ENCODE measurements around the gene HSD17B3. TPM values are rescaled to one million over a fixed set of nuclear protein-coding genes. Genes with fewer than 3 reads are reported as not detected.
"Not testable (repeated sequence)": the region's sequence is repeated elsewhere in the genome, so short reads cannot be mapped to it uniquely, and the experiment has no call there.

Gene HSD17B3
- not detected for total RNA-seq

DNA sequence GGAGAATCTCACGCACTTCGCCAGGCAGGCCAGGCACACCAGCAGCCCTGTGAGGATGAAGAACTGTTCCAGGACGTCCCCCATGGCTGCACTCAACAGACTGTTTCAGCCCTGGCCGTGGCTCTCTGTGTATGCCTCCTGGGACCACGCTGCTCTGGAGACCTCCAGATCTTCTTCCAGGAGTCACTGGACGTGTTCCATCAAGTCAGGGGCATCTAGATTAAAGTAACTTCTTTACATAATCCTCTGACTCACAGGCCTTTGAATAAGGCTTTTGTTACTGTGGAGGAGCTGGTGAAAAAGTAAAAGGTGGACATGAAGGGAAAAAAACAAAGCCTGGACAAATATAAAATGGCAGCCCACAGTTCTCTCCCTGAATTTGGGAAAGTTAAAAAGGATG lies at the start of gene HSD17B3:
Gene HSD17B3, minus strand, starts transcription at position 156 of the 400 bp plus-strand sequence. Its CDS starts 72 bp downstream, at position 84.
- DNase-seq (ENCODE audit: low spot score in 2 of 2) (no peak), FAIRE-seq (no peak)

- peak in 1 of 2 donors; percentile 17 for DNase-seq (ENCODE audit: low spot score in 2 of 2)
Measured at GRCh38 chr9:96350866-96351265, 48.9 kb upstream of the HSD17B3 start.

GRCh38 chr9:96348261-96348660 lies 46.3 kb upstream of the HSD17B3 start:
- DNase-seq (ENCODE audit: low spot score in 2 of 2) (no peak), FAIRE-seq (no peak)

More at GRCh38 chr9:96350866-96351265, 48.9 kb upstream of the HSD17B3 start:
- peak; percentile 70 for FAIRE-seq

DNA sequence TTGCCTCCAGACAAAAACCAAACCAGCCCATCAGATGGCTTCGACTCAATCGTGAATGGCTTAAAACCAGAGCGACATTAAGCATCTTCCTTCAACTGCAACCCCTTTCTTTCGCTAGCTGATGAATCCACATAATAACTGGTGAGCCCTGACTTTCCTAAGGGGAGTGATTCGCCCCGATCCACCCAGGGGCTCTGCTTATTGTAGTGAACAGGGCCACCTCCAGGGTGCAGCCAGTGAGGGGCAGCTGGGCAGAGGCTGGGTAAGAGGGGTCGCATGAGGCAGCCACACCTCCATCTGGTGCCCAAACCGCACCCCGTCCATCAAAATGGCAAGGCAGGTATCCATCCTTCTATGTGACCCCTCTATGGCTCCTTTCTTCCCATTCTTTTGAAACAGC lies 43.6 kb upstream of the HSD17B3 start:
- no peak for DNase-seq (ENCODE audit: low spot score in 2 of 2)
- no peak for FAIRE-seq

DNA sequence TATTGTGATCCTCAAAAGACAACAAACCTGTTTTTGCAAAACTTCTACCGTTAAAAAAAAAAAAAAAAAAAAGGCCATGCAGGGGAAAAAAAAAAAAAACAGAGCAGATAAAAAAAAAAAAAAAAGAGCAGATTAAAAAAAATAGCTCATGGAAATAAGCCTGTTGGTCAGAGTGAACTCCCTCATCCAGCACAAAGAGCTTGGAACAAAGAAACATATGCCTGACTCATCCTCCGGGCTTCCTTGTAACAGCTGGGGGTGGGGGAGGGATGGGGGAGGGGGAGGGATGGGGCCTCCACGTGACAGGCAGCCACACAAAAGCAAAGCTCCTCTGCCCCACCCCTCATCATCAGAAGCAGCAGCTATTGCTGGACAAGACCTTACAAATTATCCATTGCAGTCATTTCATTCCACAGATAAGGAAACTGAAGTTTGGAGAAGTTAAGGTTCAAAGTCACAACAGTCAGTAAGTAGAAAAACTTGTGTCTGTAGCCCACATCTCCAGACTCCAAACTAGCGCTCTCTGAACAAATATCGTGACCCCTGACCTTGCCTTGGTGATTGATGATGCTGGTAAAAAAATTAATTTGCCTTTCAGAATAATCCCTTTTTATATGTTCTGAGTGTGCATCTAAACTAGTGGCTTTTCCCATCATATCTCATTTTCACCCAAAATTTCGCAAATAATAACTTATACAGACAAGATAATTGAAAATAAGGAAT lies 42.6 kb upstream of the HSD17B3 start:
- FAIRE-seq: peak; percentile 21

GRCh38 chr9:96343515-96344360 lies 41.8 kb upstream of the HSD17B3 start:
- no peak for FAIRE-seq
- no peak for DNase-seq (ENCODE audit: low spot score in 2 of 2)

More for the DNA sequence above, 42.6 kb upstream of the HSD17B3 start:
- peak; percentile 48 to 63 for DNase-seq (ENCODE audit: low spot score in 2 of 2)

DNA sequence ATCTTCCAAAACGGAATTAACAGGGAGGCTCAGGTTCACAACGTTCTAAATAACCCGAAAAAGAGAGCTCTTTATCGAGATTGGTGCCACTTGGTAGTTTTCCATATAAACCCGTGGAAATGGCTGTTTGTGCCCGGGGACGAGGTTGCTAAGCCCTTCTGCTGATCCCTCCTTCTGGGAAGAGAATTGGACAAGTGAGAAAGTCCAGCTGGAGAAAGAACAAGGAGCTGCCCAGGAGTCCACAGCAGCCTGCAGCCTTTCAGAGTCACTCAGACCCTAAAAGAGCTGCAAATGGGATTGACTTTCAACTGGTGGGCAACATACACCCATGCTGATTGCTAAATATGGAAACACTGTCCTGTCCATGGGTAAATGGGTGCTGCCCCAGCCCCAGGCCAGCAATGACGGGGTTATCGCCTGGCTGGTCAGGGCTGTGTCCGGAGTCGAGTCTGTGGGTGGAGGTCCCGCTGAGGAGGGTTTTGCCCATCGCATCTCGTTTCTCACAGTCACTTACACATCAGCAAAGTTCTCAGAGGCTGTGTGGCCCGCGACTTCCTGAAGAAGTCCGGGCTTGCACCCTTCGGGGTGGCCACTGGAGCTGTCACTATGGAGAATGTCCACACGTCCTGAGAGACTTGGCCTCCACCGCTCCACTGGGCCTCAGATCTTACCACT lies 40.7 kb upstream of the HSD17B3 start:
- FAIRE-seq: no peak

DNA sequence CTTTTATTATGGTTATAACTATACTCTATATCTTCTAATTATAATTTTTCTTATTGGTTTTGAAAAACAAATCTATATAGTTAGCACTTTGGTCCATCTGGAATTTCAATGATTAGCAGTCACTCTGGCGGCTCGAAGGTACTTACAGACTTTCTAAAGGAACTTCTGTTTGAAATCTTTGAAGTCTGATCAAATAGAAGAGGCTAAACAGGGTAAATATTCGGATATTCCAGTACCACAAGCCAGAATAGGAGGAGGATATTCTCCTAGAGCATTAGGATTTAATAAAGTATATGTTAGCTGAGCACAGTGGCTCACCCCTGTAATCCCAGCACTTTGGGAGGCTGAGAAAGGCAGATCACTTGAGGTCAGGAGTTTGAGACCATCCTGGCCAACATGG lies 38.7 kb upstream of the HSD17B3 start:
- FAIRE-seq: no peak
- no peak for DNase-seq (ENCODE audit: low spot score in 2 of 2)

More for the DNA sequence above, 40.7 kb upstream of the HSD17B3 start:
- no peak for DNase-seq (ENCODE audit: low spot score in 2 of 2)

- FAIRE-seq (no peak), DNase-seq (ENCODE audit: low spot score in 2 of 2) (no peak)
Measured at GRCh38 chr9:96338299-96338698, 36.3 kb upstream of the HSD17B3 start.

- FAIRE-seq (no peak), DNase-seq (ENCODE audit: low spot score in 2 of 2) (no peak)
Measured at GRCh38 chr9:96333958-96334357, 32.0 kb upstream of the HSD17B3 start.

- FAIRE-seq: no peak
- no peak for DNase-seq (ENCODE audit: low spot score in 2 of 2)
Measured at GRCh38 chr9:96331236-96331947, 29.4 kb upstream of the HSD17B3 start.

- peak; percentile 14 to 54 for DNase-seq (ENCODE audit: low spot score in 2 of 2)
- FAIRE-seq: no peak
Measured at GRCh38 chr9:96327694-96328352, 25.8 kb upstream of the HSD17B3 start.

DNA sequence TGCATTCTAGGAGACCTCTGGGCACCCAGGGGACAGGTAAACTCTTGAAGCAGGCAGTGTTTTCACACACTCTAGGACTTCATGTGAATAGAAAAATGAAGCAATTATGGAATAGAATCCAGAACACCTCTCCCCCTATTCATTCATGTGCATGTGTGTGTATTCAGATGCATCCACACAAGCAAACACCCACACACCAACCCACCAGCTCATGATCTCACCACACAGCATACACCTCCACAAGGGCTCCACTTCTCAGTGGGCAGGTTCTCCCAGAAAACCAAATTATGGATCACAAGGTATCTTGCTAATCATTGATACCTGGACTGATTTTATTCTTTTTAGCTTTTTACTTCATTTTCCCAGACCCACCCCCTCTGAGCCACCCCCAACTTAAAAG lies 21.2 kb upstream of the HSD17B3 start:
- FAIRE-seq: no peak
- DNase-seq (ENCODE audit: low spot score in 2 of 2): no peak

DNA sequence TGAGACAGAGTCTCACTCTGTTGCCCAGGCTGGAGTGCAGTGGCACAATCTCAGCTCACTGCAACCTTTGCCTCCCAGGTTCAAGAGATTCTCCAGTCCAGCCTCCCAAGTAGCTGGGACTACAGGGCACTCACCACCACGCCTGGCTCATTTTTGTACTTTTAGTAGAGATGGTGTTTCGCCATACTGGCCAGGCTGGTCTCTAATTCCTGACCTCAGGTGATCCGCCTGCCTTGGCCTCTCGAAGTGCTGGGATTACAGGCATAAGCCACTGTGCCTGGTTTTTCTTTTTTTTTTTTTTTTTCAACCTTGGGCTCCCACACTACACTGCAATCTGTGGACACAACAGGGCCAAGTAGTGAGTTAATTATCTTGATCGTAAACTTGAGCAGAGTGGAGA lies 20.8 kb upstream of the HSD17B3 start:
- DNase-seq (ENCODE audit: low spot score in 2 of 2); FAIRE-seq: not testable (repeated sequence)

DNA sequence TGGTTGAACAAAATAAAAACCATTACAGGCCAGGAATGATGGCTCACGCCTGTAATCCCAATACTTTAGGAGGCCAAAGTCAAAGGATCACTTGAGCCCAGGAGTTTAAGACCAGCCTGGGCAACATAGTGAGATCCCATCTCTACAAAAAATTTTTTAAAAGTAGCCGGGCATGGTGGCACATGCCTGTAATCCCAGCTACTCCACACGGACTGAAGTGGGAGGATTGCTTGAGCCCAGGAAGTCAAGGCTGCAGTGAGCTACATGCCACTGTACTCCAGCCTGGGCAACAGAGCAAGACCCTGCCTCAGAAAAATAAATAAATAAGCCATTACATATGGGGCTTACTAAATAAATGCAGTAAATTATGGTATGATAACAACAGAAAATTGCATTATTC lies 20.2 kb upstream of the HSD17B3 start:
- DNase-seq (ENCODE audit: low spot score in 2 of 2); FAIRE-seq: not testable (repeated sequence)

- DNase-seq (ENCODE audit: low spot score in 2 of 2) (no peak), FAIRE-seq (no peak)
Measured at GRCh38 chr9:96321515-96321914, 19.5 kb upstream of the HSD17B3 start.

DNA sequence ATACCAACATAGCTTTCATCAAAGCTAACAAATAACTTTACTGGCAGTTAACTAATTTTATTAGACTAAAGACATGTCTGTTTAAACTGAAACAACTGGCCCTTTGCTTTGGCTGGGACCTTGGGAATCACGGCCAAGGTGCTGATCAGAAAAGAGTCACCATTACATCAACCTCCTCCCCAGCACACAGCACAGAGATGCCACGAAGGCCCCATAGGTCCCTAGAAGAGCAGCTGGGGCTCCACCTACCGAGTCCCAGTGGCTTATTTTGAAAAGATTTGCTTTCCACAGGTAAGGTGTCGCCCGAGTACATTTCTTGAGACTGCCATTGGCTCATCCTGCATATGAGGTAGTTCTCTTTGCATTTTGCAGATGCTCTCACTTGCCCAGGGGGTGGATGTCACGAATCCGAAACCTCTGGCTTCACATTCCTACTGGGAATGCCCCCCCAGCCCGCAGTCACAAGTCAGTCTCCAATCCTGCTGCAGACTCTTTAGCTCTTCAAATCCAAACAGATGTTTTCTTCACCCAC lies 18.8 kb upstream of the HSD17B3 start:
- no peak for FAIRE-seq
- DNase-seq (ENCODE audit: low spot score in 2 of 2): no peak

GRCh38 chr9:96318921-96319565 lies 17.1 kb upstream of the HSD17B3 start:
- FAIRE-seq (no peak), DNase-seq (ENCODE audit: low spot score in 2 of 2) (no peak)

All from frontal cortex (tissue), 4 donors.